RWPE1 (cell line): ENCODE measurements around the gene SAV1.

Experiments
- CTCF ChIA-PET: fragments of 350-600 bp; sonication (Branson Sonifier 250); formaldehyde crosslinking; extraction: SDS; loops from one replicate; lab custom pipeline; 2021; lab: Yijun Ruan, JAX
- POLR2A ChIA-PET: fragments of 400-600 bp; formaldehyde crosslinking; extraction: SDS; loops from one replicate; lab custom pipeline; 2020; ENCODE audit warnings: antibody characterized with exemption; ENCODE audit not compliant: low non-redundant PET; lab: Yijun Ruan, JAX
- DNase-seq: peaks from one replicate; pipeline ENCODE4 v3.0.0; 2012; ENCODE audit warnings: low spot score
- H3K27ac ChIP-seq: fragments of 450-650 bp; 2 replicates; pipeline ENCODE4 v1.5.1; 2017
- TF ChIP-seq, protein P1 (sequence below): fragments of 450-650 bp; conservative IDR thresholded peaks from 2 replicates; pipeline ENCODE4 v1.5.1; 2017; ENCODE audit warnings: low read depth, mild to moderate bottlenecking

Gene SAV1

GRCh38 chr14:50600849-50601248, 67.3 kb downstream of the SAV1 start:
- ChIA-PET POLR2A (no interaction called here), CTCF (interaction anchor here (0.7 to 1.4 kb wide), 3 partner anchors 25 to 175 kb away, joined by 3 to 5 read pairs (median 5); partner anchors contain the start of gene MAP4K5)
- TF ChIP-seq, protein P1, sequence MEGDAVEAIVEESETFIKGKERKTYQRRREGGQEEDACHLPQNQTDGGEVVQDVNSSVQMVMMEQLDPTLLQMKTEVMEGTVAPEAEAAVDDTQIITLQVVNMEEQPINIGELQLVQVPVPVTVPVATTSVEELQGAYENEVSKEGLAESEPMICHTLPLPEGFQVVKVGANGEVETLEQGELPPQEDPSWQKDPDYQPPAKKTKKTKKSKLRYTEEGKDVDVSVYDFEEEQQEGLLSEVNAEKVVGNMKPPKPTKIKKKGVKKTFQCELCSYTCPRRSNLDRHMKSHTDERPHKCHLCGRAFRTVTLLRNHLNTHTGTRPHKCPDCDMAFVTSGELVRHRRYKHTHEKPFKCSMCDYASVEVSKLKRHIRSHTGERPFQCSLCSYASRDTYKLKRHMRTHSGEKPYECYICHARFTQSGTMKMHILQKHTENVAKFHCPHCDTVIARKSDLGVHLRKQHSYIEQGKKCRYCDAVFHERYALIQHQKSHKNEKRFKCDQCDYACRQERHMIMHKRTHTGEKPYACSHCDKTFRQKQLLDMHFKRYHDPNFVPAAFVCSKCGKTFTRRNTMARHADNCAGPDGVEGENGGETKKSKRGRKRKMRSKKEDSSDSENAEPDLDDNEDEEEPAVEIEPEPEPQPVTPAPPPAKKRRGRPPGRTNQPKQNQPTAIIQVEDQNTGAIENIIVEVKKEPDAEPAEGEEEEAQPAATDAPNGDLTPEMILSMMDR, result no peak
- no peak for DNase-seq
- H3K27ac ChIP-seq, result peak overlapping the region; percentile 71

DNA sequence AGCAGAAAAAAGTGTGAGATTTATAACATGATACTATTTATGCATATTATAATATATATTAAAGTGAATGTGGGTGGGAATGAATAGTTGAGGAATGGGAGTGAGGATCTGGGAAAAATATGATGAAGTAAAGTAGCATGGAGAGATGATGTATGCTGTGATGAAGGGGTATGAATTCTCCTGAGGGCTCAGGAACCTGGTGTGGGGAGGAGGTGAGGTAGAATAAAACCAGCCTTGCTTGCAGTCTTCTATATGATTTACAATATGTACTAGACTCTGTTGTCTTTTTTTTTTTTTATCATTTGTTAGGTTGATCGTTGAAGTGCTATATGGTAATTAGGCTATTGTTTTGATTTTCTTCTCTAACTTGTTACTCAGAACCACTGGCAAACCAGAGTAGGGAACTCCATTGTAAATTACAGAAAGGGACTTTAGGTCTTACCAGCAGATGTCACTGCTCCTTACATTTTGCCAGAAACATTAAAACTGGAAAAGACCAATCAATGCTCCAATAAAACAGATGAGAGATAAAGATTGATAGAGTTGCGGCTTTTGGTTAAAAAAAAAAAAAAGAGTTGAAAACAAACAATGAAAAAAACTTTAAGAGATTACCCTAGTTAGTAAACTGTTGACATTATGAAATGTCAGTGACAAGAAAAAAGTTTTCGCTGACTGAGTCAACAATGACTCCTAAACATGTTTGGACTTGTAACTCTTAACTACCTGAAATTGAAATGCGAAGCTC, 68.2 kb downstream of the SAV1 start:
- CTCF ChIA-PET, result interaction anchor here (0.7 to 1.4 kb wide), 4 partner anchors 25 to 377 kb away, joined by 3 to 6 read pairs (median 5); partner anchors contain the start of gene MAP4K5
- POLR2A ChIA-PET, result interaction anchor here (0.7 kb wide), 1 partner anchor 175 kb away, joined by 5 read pairs; no protein-coding TSS in a partner anchor
- TF ChIP-seq, protein P1, result peak; percentile 64
- peak; percentile 55 for DNase-seq
- no peak overlapping the region for H3K27ac ChIP-seq

GRCh38 chr14:50598765-50599164, 69.3 kb downstream of the SAV1 start:
- TF ChIP-seq, protein P1, result no peak
- CTCF ChIA-PET, result interaction anchor here (0.6 kb wide), 1 partner anchor 17 kb away, joined by 3 read pairs; no protein-coding TSS in a partner anchor
- no peak for DNase-seq

GRCh38 chr14:50594577-50595316, 73.4 kb downstream of the SAV1 start:
- CTCF ChIA-PET, result interaction anchor here (1.4 kb wide), 1 partner anchor 35 kb away, joined by 8 read pairs; the partner anchor contains the start of gene ATL1
- no peak overlapping the region for H3K27ac ChIP-seq
- DNase-seq, result no peak
- POLR2A ChIA-PET, result no interaction called here
- TF ChIP-seq, protein P1, result no peak

More at GRCh38 chr14:50598765-50599164, 69.3 kb downstream of the SAV1 start:
- POLR2A ChIA-PET, result no interaction called here
- H3K27ac ChIP-seq, result no peak overlapping the region

DNA sequence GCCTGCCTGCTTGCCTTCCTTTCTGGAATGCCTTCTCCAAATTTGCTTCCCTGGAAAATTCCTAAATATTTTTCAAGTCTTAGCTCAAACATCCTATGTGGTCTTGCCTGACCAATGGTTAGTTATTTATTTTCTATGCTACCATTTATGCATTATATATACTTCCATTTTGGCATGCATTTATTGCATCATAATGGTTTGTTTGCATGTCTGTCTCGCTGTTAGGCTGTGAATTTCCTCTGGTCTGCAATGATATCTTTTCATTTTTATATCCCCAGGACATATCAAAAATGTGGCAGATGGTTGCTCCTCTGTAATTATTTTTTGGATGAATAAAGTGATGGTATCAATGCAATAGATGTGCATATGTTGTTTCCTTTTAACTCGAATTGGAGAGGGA, 77.6 kb downstream of the SAV1 start:
- CTCF ChIA-PET, result no interaction called here
- POLR2A ChIA-PET, result no interaction called here
- no peak overlapping the region for H3K27ac ChIP-seq
- DNase-seq, result no peak
- TF ChIP-seq, protein P1, result no peak
